Spleen (tissue), 7 donors: Measurements from ENCODE around the gene E4F1.
"Not testable (repeated sequence)": the region's sequence is repeated elsewhere in the genome, so short reads cannot be mapped to it uniquely, and the experiment has no call there.

Experiments
- CTCF ChIP-seq, 11 experiments: fragments of 200-600 bp in 7 of 11; fragments of 450-650 bp in 4 of 11; sonication (generic) in 4 of 11; IDR thresholded peaks in 8 of 11; conservative IDR thresholded peaks in 3 of 11; 1 replicate in 7 of 11; 2 replicates in 4 of 11; pipeline versions ENCODE4 v1.4.0 to v1.8.0; 2016 to 2021; ENCODE audit warnings: antibody characterized with exemption in 11 of 11, inconsistent platforms in 4 of 11, mild to moderate bottlenecking in 1 of 11
- POLR2A ChIP-seq, 3 donors: fragments of 450-650 bp; IDR thresholded peaks; one replicate each; pipeline ENCODE4 v1.5.1; 2017; ENCODE audit warnings: antibody characterized with exemption in 3 of 3, mild to moderate bottlenecking in 1 of 3
- POLR2AphosphoS5 ChIP-seq, 3 donors: sonication (generic); formaldehyde crosslinking; IDR thresholded peaks; one replicate each; pipeline ENCODE4 v1.5.1; 2017; ENCODE audit warnings: antibody characterized with exemption in 3 of 3
- donor health status: DM: no; HTN: no; CAD: no; lungs with moderate emphysema.
- donor health status: DM: no; HTN: no; CAD: no.
- donor health status: DM: no; HTN: no; CAD: no.

GRCh38 chr16:2266887-2267286 lies 43.5 kb downstream of the E4F1 start:
- TF ChIP-seq CTCF (IDR thresholded peaks at IDR 0.05 in 8 of 11, conservative IDR thresholded peaks at IDR 0.05 in 3 of 11); POLR2AphosphoS5 (IDR thresholded peaks at IDR 0.05); POLR2A (IDR thresholded peaks at IDR 0.05): not testable (repeated sequence)
